HEK293T (cell line): ENCODE results near the gene LTBP1.

ENCODE experiments used
- CTCF ChIA-PET: fragments of 350-600 bp; formaldehyde crosslinking; extraction: SDS; loops from one replicate; lab custom pipeline; 2021; ENCODE audit warnings: antibody characterized with exemption, inconsistent platforms; lab: Yijun Ruan, JAX
- POLR2A ChIA-PET: fragments of 350-600 bp; formaldehyde crosslinking; extraction: SDS; loops from one replicate; lab custom pipeline; 2020; ENCODE audit warnings: antibody characterized with exemption, inconsistent platforms; lab: Yijun Ruan, JAX
- DNase-seq: peaks from one replicate; pipeline ENCODE4 v3.0.0; 2012; ENCODE audit warnings: mixed read lengths; ENCODE audit errors: extremely low spot score
- ARNT ChIP-seq: fragments of 450-650 bp; IDR thresholded peaks from 2 replicates; pipeline ENCODE4 v1.6.1; 2017; ENCODE audit warnings: mild to moderate bottlenecking
- BHLHE40 ChIP-seq: fragments of 450-650 bp; IDR thresholded peaks from 2 replicates; pipeline ENCODE4 v1.6.1; 2016; ENCODE audit warnings: mild to moderate bottlenecking, moderate library complexity, borderline replicate concordance
- CTBP1 ChIP-seq: fragments of 450-650 bp; IDR thresholded peaks from 2 replicates; pipeline ENCODE4 v1.6.1; 2016; ENCODE audit warnings: borderline replicate concordance
- ELF4 ChIP-seq: fragments of 450-650 bp; IDR thresholded peaks from 2 replicates; pipeline ENCODE4 v1.6.1; 2017; ENCODE audit warnings: antibody characterized with exemption
- FOXA1 ChIP-seq: fragments of 450-650 bp; IDR thresholded peaks from 2 replicates; pipeline ENCODE4 v1.6.1; 2016; ENCODE audit warnings: mild to moderate bottlenecking
- FOXK2 ChIP-seq: fragments of 450-650 bp; IDR thresholded peaks from 2 replicates; pipeline ENCODE4 v1.6.1; 2016; ENCODE audit warnings: mild to moderate bottlenecking
- FOXM1 ChIP-seq: fragments of 450-650 bp; IDR thresholded peaks from 2 replicates; pipeline ENCODE4 v1.6.1; 2017; ENCODE audit warnings: mild to moderate bottlenecking, borderline replicate concordance
- HDGF ChIP-seq: fragments of 450-650 bp; IDR thresholded peaks from 2 replicates; pipeline ENCODE4 v1.6.1; 2017; ENCODE audit warnings: antibody characterized with exemption, borderline replicate concordance
- L3MBTL2 ChIP-seq: fragments of 450-650 bp; conservative IDR thresholded peaks from 2 replicates; pipeline ENCODE4 v1.6.1; 2016; ENCODE audit warnings: mild to moderate bottlenecking
- LEF1 ChIP-seq: fragments of 450-650 bp; IDR thresholded peaks from 2 replicates; pipeline ENCODE4 v1.6.1; 2017; ENCODE audit warnings: mild to moderate bottlenecking, borderline replicate concordance
- NFRKB ChIP-seq: fragments of 450-650 bp; IDR thresholded peaks from 2 replicates; pipeline ENCODE4 v1.6.1; 2016; ENCODE audit warnings: mild to moderate bottlenecking, moderate library complexity
- PKNOX1 ChIP-seq: fragments of 450-650 bp; IDR thresholded peaks from 2 replicates; pipeline ENCODE4 v1.6.1; 2016
- SP1 ChIP-seq: fragments of 450-650 bp; IDR thresholded peaks from 2 replicates; pipeline ENCODE4 v1.6.1; 2017
- SUZ12 ChIP-seq: fragments of 450-650 bp; IDR thresholded peaks from 2 replicates; pipeline ENCODE4 v1.6.1; 2016; ENCODE audit warnings: mild to moderate bottlenecking
- TARDBP ChIP-seq: fragments of 450-650 bp; IDR thresholded peaks from 2 replicates; pipeline ENCODE4 v1.6.1; 2016
- ZNF384 ChIP-seq: fragments of 450-650 bp; IDR thresholded peaks from 2 replicates; pipeline ENCODE4 v1.6.1; 2016

The LTBP1 gene

GRCh38 chr2:33312355-33312754 lies 365.6 kb downstream of the LTBP1 start:
- ChIA-PET POLR2A (no interaction called here), CTCF (no interaction called here)
- no peak for DNase-seq
- no peak for TF ChIP-seq FOXK2

DNA sequence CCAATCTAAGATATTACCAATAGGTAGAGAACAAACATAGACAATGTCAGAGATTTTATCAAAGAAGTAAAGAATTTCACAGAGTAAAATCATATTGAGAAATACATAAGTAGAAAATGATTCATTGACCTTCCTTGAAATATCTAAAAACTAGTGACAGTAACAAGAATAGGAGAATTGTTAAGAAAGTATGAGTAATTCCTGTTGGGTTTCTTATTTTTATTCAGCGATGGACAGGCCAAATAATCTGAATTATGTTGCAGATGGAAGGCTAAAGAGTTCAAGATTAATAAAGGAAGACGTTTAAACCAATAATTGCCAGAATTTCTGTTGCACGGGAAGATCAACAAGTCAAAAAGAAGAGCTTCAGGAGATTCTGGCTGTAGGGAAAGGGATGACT lies 366.3 kb downstream of the LTBP1 start:
- POLR2A ChIA-PET: no interaction called here
- no peak for DNase-seq
- no peak for TF ChIP-seq SUZ12
- TF ChIP-seq NFRKB: no peak
- TF ChIP-seq SP1: no peak
- no peak for TF ChIP-seq LEF1
- no peak for TF ChIP-seq TARDBP
- no peak for TF ChIP-seq FOXK2
- TF ChIP-seq CTBP1: no peak
- no peak for TF ChIP-seq PKNOX1
- TF ChIP-seq ARNT: no peak
- no peak for TF ChIP-seq ZNF384
- TF ChIP-seq L3MBTL2: no peak
- no peak for TF ChIP-seq ELF4
- CTCF ChIA-PET: no interaction called here

- POLR2A ChIA-PET: no interaction called here
- no peak for DNase-seq
- TF ChIP-seq SP1 (no peak), TARDBP (no peak), HDGF (no peak), FOXM1 (no peak), FOXA1 (no peak)
- CTCF ChIA-PET: no interaction called here
Measured at GRCh38 chr2:33314541-33314940, 367.8 kb downstream of the LTBP1 start.

- POLR2A ChIA-PET: no interaction called here
- no peak for TF ChIP-seq ZNF384
- TF ChIP-seq SP1: no peak
- TF ChIP-seq FOXM1: no peak
- no peak for TF ChIP-seq HDGF
- TF ChIP-seq ELF4: no peak
- TF ChIP-seq NFRKB: no peak
- no peak for TF ChIP-seq FOXA1
- TF ChIP-seq PKNOX1: no peak
- TF ChIP-seq BHLHE40: no peak
- TF ChIP-seq L3MBTL2: no peak
- TF ChIP-seq ARNT: no peak
- no peak for TF ChIP-seq TARDBP
- TF ChIP-seq LEF1: no peak
- no peak for TF ChIP-seq CTBP1
- no peak for TF ChIP-seq SUZ12
- TF ChIP-seq FOXK2: no peak
- CTCF ChIA-PET: interaction anchor here (0.6 kb wide), 1 partner anchor 466 kb away, joined by 4 read pairs; no protein-coding TSS in a partner anchor
- no peak for DNase-seq
Measured at GRCh38 chr2:33316328-33316727, 369.6 kb downstream of the LTBP1 start.

DNA sequence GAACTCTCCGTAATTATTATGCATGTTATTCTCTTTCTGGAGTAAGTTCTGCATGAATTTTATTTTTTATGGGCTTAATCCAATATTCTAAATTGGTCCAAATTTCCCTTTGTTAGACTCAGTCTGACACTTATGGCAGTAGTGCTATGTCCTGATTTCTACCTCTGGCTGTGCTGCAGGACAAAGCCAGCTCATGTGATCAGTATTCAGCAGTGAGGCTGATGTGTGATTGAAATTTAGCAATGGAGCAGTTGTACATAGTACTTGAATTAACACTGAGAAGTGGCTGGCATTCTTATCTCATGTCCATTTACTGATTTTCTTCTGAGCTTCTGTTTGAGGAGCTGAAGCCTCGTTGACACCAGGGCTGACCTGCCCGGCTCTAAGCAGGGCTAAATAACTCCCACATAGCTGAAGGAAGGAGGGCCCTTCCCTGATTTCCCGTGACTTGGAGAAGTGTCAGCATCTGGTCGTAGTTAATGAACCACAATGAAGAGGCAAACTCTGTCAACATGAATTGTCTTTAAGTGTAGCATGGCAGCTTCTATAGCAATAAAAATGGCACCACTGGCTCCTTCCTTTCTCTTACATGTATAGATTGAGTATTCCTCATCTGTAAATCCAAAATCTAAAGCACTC lies 370.7 kb downstream of the LTBP1 start:
- ChIA-PET CTCF (no interaction called here), POLR2A (no interaction called here)
- TF ChIP-seq LEF1: no peak
- no peak for TF ChIP-seq ELF4
- TF ChIP-seq ZNF384: no peak
- no peak for TF ChIP-seq FOXA1
- TF ChIP-seq CTBP1: no peak
- TF ChIP-seq SUZ12: no peak
- TF ChIP-seq NFRKB: no peak
- no peak for TF ChIP-seq SP1
- no peak for TF ChIP-seq L3MBTL2
- TF ChIP-seq PKNOX1: no peak
- TF ChIP-seq FOXK2: no peak
- no peak for TF ChIP-seq BHLHE40
- TF ChIP-seq TARDBP: no peak
- no peak for TF ChIP-seq HDGF
- TF ChIP-seq FOXM1: no peak
- TF ChIP-seq ARNT: no peak
- no peak for DNase-seq

- ChIA-PET CTCF (no interaction called here), POLR2A (no interaction called here)
- DNase-seq: no peak
- no peak for TF ChIP-seq L3MBTL2
- no peak for TF ChIP-seq FOXK2
- no peak for TF ChIP-seq PKNOX1
- TF ChIP-seq SUZ12: no peak
- no peak for TF ChIP-seq HDGF
- TF ChIP-seq LEF1: no peak
- no peak for TF ChIP-seq BHLHE40
Measured at GRCh38 chr2:33318456-33318855, 371.7 kb downstream of the LTBP1 start.
